ENCODE results near the gene CCDC83.
"Not testable (repeated sequence)": the region's sequence is repeated elsewhere in the genome, so short reads cannot be mapped to it uniquely, and the experiment has no call there.

Gene CCDC83

DNA sequence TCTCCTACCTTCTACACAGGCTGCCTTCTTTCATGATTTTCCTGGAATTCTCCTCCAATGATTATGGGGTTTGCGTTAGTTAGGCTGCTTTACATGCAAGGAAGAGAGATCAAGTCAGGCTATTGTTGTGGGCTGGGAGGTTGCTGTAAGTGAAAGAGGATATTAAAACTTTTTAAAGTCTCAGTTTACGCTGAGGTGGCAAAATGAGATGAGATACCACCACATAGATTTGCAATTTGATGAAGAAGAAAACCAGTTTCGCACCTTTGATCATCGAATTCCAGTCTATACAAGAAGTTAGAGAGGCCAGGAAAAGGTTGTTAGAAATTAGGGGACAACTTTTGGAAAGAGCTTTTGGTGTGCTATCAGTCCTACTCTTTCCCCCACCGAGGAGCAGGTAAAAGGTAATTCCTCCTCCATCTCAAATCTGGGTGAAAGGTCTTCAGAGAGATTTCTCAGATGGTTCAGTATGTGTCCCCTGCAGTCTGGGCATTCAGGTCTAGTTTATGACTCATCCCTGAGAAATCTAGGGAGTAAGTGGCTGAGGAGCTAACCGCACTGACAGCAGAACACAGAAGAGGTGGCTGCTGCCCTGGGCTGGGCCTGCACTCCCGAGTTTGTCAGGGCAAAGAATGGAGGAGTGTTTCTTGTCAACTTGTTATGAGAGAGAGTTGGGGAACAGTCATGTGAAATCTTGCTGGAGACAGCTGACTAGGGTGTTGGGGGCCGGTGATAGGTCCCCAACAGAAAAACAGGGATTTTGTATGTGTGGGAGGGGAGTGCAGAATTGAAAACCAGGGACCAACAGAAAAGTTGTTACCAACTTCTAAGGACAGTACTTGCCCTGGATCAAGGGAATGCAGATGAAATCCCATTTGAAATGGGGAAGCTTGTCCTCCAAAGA, 34.7 kb downstream of the CCDC83 start:
- DNase-seq: no peak

DNA sequence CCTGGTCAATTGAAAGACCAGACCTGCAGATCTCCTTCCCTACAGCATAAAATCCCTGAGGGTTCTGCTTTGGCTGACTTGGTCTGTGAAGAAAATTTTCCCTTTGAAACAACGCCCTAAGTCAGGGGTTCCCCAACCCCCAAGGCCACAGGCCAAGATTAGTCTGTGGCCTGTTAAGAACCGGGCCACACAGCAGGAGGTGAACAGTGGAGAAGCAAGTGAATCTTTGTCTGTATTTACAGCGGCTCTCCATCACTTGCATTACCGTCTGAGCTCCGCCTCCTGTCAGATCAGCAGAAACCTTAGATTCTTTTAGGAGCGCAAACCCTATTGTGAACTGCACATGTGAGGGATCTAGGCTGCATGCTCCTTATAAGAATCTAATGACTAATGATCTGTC, 38.2 kb downstream of the CCDC83 start:
- DNase-seq: no peak

DNA sequence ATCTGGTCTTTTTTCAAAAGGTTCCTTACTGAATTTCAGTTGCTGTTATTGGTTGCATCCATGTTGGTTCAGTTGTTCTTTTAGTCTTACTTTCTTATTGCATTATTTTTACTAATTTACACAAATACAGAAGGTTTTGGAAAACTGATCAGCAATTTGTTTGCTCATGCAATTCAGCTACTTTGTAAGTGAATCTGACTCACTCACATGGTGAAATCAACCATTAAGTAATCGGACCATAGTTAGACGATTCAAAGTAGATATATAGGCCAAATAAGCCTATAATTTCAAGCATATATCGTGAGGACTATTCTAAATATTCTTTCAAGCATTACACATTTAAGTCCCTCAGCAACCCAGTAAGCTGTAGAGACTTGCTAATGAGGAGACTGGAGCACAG, 41.7 kb downstream of the CCDC83 start:
- DNase-seq: no peak

DNA sequence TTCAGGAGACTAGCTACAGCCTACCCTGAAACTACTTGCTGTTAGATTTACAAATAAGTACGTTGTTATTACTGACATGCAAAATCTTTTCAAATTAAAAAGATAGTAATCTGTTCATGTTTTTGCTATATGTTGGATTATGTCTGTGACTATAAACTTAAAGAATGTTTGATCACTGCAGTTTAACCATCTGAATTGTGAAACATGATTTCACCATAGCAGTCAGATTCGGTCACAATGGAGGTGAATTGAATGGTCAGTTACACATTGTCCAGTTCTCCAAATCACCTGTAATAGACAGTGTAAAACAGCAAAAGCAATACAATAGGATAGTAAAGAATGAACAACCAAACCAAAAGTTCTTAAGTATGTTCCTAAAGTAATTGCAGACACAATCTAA, 43.3 kb downstream of the CCDC83 start:
- no peak for DNase-seq

DNA sequence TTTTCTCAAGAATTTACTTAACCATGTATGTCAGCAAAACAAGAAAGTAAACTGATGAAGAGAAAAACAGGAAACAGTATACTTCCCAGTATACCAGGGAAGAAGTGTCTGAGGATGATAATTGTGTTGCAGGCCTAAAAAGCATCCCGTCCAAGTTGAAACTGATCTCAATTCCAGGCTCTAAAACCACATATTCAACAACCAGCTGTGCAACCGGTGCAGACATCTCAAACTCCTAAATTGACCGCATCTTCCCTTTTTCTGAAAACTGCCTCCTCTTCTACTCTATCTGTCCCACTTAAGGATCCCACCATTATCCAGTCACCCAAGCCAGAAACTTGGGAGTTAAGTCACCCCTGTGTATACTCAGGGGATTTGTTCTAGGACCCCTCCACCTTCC, 47.2 kb downstream of the CCDC83 start:
- no peak for DNase-seq

DNA sequence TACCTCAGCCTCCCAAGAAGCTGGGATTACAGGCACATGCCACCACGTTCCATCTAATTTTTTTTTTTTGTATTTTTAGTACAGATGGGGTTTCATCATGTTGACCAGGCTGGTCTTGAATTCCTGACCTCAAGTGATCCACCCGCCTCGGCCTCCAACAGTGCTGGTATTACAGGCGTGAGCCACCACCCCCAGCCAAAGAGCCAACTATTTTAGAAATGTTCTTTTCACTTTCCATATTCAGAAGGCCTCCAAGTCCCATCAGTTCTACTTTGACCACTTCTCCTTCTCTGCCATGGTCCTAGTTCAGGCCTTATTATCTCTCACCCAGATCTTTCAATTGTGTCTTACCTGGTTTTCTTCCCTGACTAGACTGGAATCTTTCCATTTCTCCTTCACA, 48.2 kb downstream of the CCDC83 start:
- no peak for DNase-seq

DNA sequence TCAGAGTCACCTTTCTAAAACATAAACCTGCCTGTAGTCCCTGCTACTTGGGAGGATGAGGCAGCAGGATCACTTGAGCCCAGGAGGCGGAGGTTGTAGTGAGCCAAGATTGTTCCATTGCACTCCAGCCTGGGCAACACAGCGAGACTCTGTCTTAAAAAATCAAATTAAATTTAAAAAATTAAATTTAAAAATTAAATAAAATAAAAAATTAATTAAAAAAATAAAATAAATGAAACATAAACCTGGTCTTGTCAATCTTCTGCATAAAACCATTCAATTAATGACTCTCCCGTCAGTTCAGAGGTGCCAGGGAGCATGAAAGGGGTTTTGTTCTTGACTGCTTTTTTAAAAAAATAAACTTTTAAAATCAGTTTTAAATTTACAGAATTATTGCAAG, 48.6 kb downstream of the CCDC83 start:
- no peak for DNase-seq

DNA sequence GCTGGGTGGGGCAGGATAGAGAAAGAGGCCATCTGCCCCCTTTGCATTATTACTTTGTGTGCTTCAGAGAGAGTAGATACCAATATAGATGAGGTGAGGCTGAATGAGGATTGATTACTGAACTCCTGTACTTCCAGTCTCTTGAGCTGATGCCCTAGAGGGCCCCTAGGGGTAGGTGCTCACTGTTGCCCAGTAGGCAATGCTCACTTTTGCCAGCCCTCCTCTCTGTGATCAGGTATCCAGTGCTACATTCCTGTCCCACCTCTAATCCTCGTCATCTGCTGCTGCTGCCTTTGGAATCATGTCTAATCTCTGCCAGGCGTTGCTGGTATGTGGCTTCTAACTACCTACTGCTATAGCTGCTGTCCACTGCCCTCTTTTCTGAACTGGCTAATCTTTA, 57.2 kb downstream of the CCDC83 start:
- no peak for DNase-seq

DNA sequence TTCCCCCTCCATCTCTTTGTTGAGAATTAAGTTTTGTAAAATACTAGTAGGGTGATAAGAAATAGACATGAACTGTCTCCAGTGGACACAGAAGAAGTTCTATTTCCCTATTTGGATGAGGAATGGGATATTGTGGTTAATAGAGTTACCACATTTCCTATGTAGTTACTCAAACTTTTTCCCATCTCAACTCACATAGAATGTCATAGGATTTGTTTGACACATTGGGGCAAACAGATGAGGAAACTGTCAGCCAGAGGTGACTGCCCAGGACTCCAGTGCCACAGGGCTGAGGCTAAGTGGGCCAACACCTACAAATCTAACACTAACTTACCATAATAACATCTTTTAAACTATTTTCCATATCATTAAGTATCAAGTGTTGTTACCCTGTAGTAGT, 58.3 kb downstream of the CCDC83 start:
- no peak for DNase-seq

DNA sequence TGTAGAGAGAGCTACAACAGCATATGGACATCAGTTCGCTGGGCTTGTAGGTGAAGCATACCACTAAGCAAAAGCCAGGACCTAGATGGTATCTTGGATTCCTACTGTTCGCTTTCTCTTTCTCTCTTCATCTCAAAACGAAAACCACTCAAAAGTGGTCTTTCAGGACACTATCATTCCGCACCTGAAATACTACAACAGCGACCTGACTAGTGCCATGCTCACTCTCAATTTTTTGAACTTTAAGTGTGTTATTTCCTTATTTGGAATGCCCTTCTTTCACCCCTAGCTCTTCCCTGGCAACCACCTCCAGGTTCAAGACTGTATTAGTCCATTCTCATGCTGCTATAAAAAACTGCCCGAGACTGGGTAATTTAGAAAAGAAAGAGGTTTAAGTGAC, 59.2 kb downstream of the CCDC83 start:
- DNase-seq: no peak

DNA sequence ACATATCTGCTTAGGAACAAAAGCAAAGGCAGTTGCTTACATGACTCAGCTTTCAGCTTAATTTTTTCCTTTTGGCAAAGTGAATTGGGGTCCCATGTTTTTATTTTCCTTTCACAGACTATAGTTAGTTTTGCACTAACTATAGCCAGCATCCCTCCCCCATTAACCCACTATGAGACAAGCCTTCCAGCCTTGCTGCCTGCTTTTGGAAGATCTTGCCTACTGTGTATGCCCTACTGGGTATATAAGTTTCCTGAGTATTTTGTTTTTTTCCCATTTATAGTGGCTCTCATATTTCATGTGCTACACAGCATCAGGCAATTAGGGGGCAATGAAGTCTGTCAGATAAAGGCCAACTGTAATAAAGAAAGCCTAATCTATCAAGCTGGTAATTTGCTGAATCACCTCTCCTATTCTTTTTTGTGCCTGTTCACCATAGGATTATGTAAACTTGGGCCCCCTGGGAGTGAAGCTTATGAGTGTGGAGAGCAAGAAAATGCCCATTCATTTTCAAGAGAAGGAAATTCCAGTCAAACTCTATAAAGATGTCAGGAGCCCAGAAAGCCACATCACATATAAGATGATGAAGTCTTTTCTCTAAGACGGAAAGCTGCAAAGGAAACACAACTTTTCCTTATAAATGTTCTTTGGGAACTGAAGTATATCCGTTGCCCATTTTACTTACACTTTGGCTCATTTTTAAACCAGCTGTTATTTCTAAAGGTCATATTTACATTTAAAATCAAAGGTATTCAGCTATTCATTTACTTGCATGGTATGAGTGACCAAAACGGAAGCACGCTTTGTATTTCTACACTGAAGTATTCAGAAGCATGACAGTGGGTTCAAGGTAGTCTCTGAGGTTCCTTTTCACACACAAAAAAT, 64.0 kb downstream of the CCDC83 start:
- no peak for DNase-seq

DNA sequence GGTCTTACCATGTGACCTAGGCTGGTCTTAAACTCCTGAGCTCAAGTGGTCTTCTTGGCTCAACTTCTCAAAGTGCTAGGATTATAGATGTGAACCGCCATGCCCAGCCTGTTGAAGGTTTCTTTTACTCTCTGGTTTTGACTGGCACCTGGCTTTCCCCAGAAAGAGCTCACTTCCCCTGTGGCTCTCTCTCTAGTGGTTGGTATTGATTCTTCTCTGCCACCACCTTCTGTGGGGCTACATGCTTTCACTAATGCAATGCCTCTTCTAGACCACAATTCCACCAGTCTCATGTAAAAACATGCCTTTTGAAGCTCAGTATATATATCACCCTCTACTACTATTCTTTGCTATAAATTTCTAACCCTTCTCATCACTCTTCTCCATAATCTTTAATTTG, 67.2 kb downstream of the CCDC83 start:
- no peak for DNase-seq

DNA sequence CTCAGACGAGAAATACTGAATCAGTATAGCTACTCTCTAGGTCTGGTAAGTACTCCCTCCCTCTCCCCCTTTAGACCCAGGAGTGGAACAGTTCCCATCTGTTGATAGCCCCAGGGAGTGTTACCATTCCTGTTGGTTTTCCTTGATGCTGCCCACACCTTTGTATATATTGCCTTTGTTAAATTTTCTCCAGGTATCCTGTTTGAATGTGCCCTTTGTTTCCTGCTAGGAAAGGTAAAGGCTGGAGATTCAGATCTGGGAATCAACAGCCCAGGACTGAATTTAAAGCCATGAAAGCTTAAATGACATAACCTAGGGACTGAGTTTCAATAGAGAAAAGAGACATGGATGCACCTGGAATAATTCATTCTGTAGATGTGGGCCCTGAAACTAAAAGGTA, 68.3 kb downstream of the CCDC83 start:
- DNase-seq: no peak

DNA sequence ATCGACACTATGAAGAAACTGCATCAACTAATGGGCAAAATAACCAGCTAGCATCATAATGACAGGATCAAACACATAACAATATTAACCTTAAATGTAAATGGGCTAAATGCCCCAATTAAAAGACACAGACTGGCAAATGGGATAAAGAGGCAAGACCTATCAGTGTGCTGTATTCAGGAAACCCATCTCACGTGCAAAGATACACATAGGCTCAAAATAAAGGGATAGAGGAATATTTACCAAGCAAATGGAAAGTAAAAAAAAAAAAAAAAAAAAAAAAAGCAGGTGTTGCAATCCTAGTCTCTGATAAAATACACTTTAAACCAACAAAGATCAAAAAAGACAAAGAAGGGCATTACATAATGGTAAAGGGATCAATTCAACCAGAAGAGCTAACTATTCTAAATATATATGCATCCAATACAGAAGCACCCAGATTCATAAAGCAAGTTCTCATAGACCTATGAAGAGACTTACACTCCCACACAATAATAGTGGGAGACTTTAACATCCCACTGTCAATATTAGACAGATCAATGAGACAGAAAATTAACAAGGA, 71.6 kb downstream of the CCDC83 start:
- DNase-seq: not testable (repeated sequence)

DNA sequence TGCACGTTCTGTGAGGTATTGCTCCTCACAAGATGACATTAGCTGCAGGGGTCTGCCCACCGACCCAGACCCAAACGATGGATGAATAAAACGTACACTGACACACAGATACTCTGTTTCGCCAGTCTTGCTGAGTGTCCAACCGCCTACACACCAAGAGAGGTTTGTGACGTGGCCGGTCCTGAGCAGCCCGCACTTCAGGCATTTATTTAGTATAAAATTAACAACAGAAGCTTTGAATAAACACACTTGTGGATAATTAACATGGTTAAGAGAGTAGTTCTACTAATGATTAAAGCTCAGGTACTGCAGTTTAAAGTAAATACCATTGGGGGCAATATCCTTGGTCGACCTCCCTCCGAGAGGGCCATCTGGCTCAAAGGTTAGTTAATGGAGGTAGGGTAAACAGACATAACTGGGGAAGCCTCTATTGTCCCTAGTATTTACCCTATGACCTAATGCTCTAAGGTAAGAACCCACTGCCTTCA, 75.7 kb downstream of the CCDC83 start:
- no peak for DNase-seq

DNA sequence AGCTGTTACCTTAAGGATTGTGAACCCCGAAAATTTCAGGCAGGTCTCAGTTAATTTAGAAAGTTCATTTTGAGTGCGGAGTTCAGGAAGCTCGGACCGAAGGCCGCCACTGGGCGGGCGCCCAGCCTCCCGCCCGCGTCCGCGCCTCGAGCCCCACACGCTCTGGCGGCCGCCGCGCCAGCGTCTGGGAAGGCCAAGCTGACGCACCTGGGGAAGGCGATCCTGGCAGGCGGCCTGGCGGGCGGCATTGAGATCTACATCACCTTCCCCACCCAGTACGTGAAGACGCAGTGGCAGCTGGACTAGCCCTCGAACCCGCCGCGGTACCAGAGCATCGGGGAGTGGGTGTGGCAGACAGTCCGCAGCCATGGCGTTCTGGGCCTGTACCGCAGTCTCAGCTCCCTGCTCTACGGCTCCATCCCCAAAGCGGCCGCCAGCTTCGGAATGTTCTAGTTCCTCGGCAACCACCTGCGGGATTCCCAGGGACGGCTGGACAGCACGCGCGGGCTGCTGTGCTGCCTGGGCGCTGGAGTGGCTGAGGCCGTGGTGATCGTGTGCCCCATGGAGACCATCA, 79.5 kb downstream of the CCDC83 start:
- no peak for DNase-seq

DNA sequence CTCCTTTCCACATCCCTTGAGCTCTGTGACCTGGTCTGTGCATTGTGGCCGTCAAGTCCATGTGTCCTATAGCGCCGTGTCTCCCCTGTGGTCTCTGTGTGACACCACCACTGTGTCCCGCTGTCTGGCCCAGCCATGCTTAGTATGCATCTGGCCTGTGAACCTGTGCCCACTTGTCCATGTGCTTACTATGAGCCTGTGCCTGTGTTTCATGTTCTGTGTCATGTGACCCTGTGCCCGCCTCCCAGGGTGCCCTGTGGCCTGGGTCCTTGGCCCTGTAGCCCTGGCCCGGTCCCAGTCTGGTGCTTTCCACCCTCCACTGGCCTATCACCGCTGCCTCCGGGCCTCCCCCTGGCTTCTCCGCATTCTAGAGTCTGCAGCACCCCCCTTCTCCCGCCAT, 80.6 kb downstream of the CCDC83 start:
- DNase-seq: no peak

DNA sequence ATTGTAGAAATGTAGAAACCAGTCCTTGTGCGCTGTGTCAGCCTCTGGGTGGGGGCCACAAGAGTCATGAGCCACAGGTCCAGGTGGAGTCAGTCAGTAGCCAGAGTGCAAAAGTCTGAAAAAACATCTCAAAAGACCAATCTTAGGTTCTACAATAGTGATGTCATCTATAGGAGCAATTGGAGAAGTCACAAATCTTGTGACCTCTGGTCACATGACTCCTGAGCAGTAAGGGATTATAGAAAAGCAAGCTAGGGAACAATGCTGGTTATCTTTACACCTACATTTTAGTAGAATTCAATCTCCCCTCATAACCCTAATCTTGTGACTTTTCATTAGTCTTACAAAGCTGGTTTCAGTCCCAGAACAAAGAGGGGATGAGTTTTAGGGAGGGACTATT, 82.7 kb downstream of the CCDC83 start:
- DNase-seq: no peak

DNA sequence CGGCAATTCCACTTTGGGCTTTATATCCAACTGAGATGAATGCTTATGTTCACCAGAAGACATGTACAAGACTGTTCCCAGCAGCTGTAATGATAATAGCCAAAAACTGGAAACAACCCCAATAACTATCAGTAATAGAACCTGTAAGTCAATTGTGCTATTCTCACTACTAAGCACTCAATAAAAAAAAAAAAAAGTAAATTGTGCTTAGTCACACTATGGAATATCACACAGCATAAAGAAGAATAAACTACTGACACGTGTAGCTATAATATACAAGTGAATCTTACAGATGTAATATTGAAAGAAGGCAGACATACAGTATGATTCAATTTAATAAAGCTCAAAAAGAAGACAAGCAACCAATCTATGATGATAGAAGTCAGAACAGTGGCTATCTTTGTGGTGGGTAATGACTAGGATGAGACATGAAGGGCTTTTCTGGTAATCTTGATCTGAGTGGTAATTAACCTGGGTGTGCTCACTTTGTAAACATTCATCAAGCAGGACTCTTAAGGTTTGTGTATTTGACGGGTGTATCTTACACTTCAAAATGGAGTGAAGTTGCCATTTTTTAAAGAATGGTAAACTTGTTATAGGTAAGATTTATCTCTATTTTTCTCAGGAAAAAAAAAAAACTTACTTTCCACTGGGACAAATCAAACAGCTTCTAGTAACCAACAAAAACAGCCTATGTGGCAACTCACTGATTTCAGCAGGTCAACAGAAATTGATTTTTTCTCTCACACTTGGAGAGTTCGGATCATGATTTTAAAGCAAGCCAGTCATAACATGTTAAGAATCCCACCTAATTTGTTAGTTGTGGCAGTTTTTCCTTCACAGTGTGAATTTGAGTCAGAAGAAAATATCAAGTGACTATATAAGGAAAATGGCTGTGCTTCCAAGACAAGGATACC, 84.2 kb downstream of the CCDC83 start:
- DNase-seq: no peak

DNA sequence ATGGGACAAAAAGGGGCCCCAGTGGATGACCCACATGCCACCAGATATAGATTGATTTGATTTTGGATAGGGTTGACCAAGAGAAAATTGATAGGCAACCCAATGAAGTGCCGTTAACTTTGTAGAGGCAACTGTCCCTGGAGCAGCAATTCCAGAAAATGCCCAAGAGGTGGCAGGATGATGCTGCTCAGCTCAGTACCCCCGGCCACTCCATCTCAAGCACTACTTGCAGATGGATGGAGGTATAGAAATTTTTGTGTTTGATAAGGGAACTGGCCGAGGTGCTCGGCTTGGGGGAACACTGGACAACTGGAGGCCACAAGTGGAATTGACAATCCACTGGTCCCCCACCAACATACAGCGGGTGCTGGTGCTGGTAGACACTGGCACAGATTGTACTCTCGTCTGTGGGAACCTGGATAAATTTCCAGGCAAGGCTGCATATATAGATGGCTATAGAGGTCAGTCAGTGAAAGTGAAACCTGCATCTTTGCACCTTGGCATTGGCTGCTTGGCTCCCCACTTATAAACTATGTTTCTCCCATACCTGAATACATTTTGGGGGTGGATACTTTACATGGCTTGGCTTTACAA, 86.3 kb downstream of the CCDC83 start:
- DNase-seq: no peak

DNA sequence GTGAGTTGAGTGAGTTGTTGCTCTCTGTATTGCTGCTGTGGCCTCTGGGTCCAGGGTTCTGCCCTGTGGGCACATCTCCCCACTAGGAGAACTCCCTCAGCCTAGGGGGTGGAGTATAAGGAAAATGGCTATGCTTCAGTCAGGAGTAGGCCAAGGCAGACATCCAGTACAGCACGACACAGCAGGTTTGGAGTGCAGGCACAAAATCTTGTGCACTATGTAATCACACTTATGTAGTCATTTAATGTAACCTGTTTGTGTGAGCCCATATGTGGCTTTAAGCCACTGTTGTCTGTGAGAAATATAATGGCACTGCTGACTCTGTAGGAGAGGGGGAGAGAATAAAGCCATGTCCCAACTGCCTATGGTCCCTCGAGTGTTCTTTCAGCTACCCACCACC, 90.1 kb downstream of the CCDC83 start:
- no peak for DNase-seq

DNA sequence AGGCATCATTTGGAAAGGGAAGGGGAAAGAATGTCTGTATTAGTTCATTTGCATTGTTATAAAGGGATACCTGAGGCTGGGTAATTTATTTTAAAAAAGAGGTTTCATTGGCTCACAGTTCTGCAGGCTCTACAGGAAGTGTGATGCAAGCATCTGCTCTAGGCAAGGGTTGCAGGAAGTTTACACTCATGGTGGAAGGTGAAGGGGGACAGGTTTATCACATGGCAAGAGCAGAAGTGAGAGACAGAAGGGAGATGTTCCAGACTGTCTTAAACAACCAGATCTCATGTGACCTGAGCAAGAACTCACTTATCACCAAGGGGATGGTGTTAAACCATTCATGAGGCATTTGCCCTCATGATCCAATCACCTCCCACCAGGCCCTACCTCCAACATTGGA, 90.6 kb downstream of the CCDC83 start:
- DNase-seq: no peak

Data from NCI-H187 (cell line).